Skeletal muscle cell (primary cell): Measurements from ENCODE around the gene RNLS.

ENCODE experiments used
- DNase-seq: peaks from one replicate; pipeline ENCODE4 v3.0.0-alpha.2; 2010; ENCODE audit warnings: low read depth
- H3K4me3 ChIP-seq: 2 replicates; pipeline ENCODE4 v1.5.1; 2011; ENCODE audit warnings: low read depth, mild to moderate bottlenecking, control low read depth, low read length, moderate library complexity

RNLS gene

GRCh38 chr10:88409236-88409635 lies 173.9 kb downstream of the RNLS start:
- no peak for DNase-seq

GRCh38 chr10:88408096-88408495 lies 175.0 kb downstream of the RNLS start:
- no peak for DNase-seq
- no peak overlapping the region for H3K4me3 ChIP-seq

More at GRCh38 chr10:88409236-88409635, 173.9 kb downstream of the RNLS start:
- no peak overlapping the region for H3K4me3 ChIP-seq

GRCh38 chr10:88404133-88404532 lies 179.0 kb downstream of the RNLS start:
- no peak for DNase-seq
- H3K4me3 ChIP-seq = no peak overlapping the region

- no peak overlapping the region for H3K4me3 ChIP-seq
- DNase-seq = no peak
Measured at GRCh38 chr10:88401671-88402347, 181.3 kb downstream of the RNLS start.

- H3K4me3 ChIP-seq = no peak overlapping the region
- no peak for DNase-seq
Measured at GRCh38 chr10:88399240-88399639, 183.9 kb downstream of the RNLS start.

- H3K4me3 ChIP-seq = no peak overlapping the region
Measured at GRCh38 chr10:88395677-88396076, 187.4 kb downstream of the RNLS start.

GRCh38 chr10:88392222-88392621 lies 190.9 kb downstream of the RNLS start:
- no peak overlapping the region for H3K4me3 ChIP-seq
- DNase-seq = no peak

More at GRCh38 chr10:88395677-88396076, 187.4 kb downstream of the RNLS start:
- DNase-seq = no peak

- H3K4me3 ChIP-seq = no peak overlapping the region
- no peak for DNase-seq
Measured at GRCh38 chr10:88390041-88390440, 193.1 kb downstream of the RNLS start.

- H3K4me3 ChIP-seq = no peak overlapping the region
- DNase-seq = no peak
Measured at GRCh38 chr10:88389456-88389855, 193.7 kb downstream of the RNLS start.

GRCh38 chr10:88388324-88388723 lies 194.8 kb downstream of the RNLS start:
- no peak for DNase-seq
- no peak overlapping the region for H3K4me3 ChIP-seq

- DNase-seq = peak; percentile 47
- no peak overlapping the region for H3K4me3 ChIP-seq
Measured at GRCh38 chr10:88386821-88387773, 196.0 kb downstream of the RNLS start.

- DNase-seq = no peak
- H3K4me3 ChIP-seq = no peak overlapping the region
Measured at GRCh38 chr10:88386204-88386788, 196.8 kb downstream of the RNLS start.

- DNase-seq = no peak
- H3K4me3 ChIP-seq = no peak overlapping the region
Measured at GRCh38 chr10:88385601-88386203, 197.4 kb downstream of the RNLS start.

GRCh38 chr10:88383276-88383675 lies 199.8 kb downstream of the RNLS start:
- no peak for DNase-seq
- no peak overlapping the region for H3K4me3 ChIP-seq

- H3K4me3 ChIP-seq = no peak overlapping the region
- DNase-seq = no peak
Measured at GRCh38 chr10:88382699-88383098, 200.4 kb downstream of the RNLS start.

GRCh38 chr10:88379575-88379974 lies 203.5 kb downstream of the RNLS start:
- H3K4me3 ChIP-seq = no peak overlapping the region
- DNase-seq = peak; percentile 78

GRCh38 chr10:88377510-88377909 lies 205.6 kb downstream of the RNLS start:
- H3K4me3 ChIP-seq = no peak overlapping the region
- DNase-seq = no peak

GRCh38 chr10:88374392-88375175 lies 208.5 kb downstream of the RNLS start:
- no peak for DNase-seq

More at GRCh38 chr10:88374392-88375175, 208.5 kb downstream of the RNLS start:
- H3K4me3 ChIP-seq = no peak overlapping the region
